Choroid plexus epithelial cell (primary cell): ENCODE measurements around the gene FAM120C.
A peak's percentile ranks its signal among the peaks of the same experiment; 100 is the strongest.

Source experiments
- DNase-seq: peaks from one replicate; pipeline ENCODE4 v3.0.0-alpha.2; 2010; ENCODE audit warnings: low read depth
- H3K4me3 ChIP-seq: 2 replicates; pipeline ENCODE4 v1.5.1; 2011; ENCODE audit warnings: low read depth, mild to moderate bottlenecking, control low read depth, low read length, moderate library complexity
- CTCF ChIP-seq: conservative IDR thresholded peaks from 2 replicates; pipeline ENCODE4 v1.5.1; 2011; ENCODE audit warnings: low read depth, mild to moderate bottlenecking, control low read depth, inconsistent platforms, low read length, moderate library complexity

The FAM120C gene

DNA sequence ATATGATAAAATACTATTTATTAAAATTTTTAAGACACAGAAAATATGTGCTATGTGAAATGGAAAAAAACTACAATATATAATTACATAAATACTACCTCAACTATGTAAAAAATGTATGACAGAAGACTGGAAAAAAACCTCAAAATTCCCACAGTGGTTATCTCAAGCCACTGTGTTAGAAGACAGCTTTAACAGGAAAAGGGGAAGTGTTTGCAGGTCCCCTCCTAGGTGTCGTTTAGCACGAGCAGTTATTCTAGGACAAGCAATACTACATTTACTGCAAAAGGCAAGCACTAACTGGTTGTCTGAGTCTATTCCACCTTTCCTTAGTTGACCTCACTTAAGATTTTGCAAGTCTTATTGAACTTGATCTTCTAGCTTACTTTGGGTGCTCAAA lies 93.9 kb downstream of the FAM120C start:
- no peak overlapping the region for H3K4me3 ChIP-seq
- DNase-seq = peak; percentile 7
- no peak for TF ChIP-seq CTCF

DNA sequence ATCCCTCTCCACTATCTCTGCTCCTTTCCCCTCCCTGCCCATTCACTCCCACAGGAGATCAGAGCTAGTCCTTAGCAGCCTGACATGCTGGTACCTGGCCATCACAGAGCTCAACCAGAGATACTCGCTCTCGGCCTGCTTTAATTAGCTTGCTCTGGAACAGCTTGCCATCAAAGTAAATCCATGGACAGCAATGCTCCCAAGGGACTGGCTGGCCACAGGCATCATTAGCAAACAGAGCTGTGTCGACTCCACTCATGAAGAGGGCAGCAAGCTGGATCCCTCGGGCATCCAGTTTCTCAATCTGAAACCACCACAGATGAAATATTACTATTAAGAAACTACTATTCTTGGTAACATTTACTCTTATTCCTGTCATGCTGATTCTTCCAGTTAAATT lies 95.4 kb downstream of the FAM120C start:
- DNase-seq = no peak
- no peak overlapping the region for H3K4me3 ChIP-seq
- TF ChIP-seq CTCF = no peak

DNA sequence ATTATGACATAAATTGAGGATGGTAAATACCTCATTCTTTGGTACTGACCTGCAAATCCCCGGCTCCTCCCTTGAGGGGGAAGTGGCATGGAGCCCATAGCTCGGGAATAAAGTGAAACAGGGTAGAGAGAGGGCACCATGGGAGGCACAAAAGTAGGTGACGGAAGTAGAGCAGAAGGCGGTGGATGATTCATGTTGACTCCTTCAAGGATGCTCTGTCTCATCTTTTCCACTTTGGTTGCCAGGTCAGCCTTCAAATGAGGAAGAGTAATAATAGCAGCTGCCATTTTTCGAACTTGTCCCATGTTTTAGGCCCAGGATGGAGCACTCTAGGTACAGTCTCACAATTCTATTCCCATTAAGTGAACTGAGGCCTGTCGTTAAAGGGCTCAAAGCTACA lies 97.4 kb downstream of the FAM120C start:
- H3K4me3 ChIP-seq = no peak overlapping the region
- TF ChIP-seq CTCF = no peak
- no peak for DNase-seq

GRCh38 chrX:54076903-54077302 lies 106.2 kb downstream of the FAM120C start:
- no peak overlapping the region for H3K4me3 ChIP-seq
- DNase-seq = peak; percentile 34
- TF ChIP-seq CTCF = no peak

DNA sequence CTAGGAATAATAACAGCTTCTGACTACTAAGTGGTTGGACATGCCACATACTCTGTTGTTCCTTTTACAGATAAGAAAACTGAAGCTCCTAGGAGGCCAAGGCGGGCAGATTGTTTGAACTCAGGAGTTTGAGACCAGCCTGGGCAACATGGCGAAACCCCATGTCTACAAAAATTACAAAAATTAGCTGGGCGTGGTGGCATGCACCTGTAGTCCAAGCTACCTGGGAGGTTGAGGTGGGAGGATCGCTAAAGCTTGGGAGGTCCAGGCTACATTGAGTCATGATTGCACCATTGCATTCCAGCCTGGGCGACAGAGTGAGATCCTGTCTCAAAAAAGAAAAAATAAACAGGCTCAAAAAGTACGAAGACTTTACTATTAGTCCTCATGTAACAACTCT lies 108.2 kb downstream of the FAM120C start:
- no peak for DNase-seq
- no peak for TF ChIP-seq CTCF
- no peak overlapping the region for H3K4me3 ChIP-seq

DNA sequence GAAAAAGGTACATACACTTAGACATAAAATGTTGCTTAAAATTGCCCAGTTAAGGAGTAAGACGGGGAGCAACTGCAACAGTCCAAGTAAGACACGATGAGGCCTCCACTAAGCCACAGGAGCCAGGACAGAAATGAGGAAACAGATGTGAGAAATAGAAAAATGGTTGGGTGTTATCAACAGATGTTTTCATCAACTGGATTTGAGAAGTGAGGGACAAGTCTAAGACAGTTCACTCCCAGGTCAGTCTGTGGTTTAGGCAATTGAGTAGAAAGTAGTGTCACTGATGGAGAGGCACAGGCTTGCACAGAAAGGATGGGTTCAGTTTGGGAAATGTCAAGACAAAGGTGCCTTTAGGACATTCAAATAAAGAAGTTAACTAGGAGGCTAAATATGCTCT lies 115.3 kb downstream of the FAM120C start:
- no peak for DNase-seq
- H3K4me3 ChIP-seq = no peak overlapping the region
- no peak for TF ChIP-seq CTCF

DNA sequence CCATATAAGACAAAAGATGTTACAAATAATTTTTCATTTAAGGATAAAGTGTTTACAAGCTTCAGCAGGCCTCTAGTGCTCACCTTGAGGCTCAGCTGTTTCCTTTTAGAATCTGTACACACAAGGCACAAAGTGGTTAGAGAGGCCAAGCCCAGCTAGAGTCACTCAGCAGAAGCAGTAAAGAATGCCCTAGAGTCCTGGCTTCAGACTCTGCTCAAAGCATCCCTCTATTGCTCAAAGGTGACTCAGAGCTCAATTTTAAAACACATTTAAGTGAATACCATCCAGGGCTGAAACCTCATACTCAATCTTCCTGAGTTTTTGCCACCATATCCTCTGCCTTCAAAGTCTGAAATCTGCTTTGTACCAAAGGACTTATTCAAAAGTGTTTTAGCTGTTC lies 116.2 kb downstream of the FAM120C start:
- DNase-seq = peak; percentile 27
- H3K4me3 ChIP-seq = no peak overlapping the region

More for the DNA sequence above, 116.2 kb downstream of the FAM120C start:
- TF ChIP-seq CTCF = no peak
